Vagina (tissue), 2 donors: ENCODE measurements around the gene RNF217.

Experiments used
- CTCF ChIP-seq, 3 experiments: fragments of 450-650 bp in 2 of 3; fragments of 200-600 bp in 1 of 3; sonication (generic) in 1 of 3; IDR thresholded peaks; one replicate each; pipeline ENCODE4 v1.5.1; 2017 to 2019; ENCODE audit warnings: antibody characterized with exemption in 3 of 3, mild to moderate bottlenecking in 2 of 3, moderate library complexity in 2 of 3
- POLR2A ChIP-seq, 2 donors: fragments of 450-650 bp; IDR thresholded peaks; one replicate each; pipeline ENCODE4 v1.6.1; 2017; ENCODE audit warnings: antibody characterized with exemption in 2 of 2, mild to moderate bottlenecking in 2 of 2, moderate library complexity in 2 of 2

- TF ChIP-seq CTCF (IDR thresholded peaks at IDR 0.05): no peak
- no peak for TF ChIP-seq POLR2A (IDR thresholded peaks at IDR 0.05)
These were observed 34.2 kb downstream of the RNF217 start for GRCh38 chr6:124996411-124996810.
